Raji (cell line): ENCODE results near the gene GFRA4.

ENCODE experiments used
- POLR2A ChIP-seq: IDR thresholded peaks from 2 replicates; pipeline ENCODE4 v1.6.1; 2011; ENCODE audit warnings: low read depth, low read length, control low read depth; ENCODE audit not compliant: insufficient read depth

GFRA4 gene

GRCh38 chr20:3670511-3670910 is 7.3 kb upstream of the GFRA4 start:
- TF ChIP-seq POLR2A: no peak

- no peak for TF ChIP-seq POLR2A
Observed at GRCh38 chr20:3669710-3670367, 6.6 kb upstream of the GFRA4 start.

- TF ChIP-seq POLR2A: no peak
Observed at GRCh38 chr20:3667434-3668037, 4.3 kb upstream of the GFRA4 start.

GRCh38 chr20:3663858-3664257 is 659 bp upstream of the GFRA4 start:
- no peak for TF ChIP-seq POLR2A

GRCh38 chr20:3661814-3662665 is 1.2 kb downstream of the GFRA4 start:
- TF ChIP-seq POLR2A: no peak

GRCh38 chr20:3661060-3661813 is 2.0 kb downstream of the GFRA4 start:
- TF ChIP-seq POLR2A: no peak

GRCh38 chr20:3660262-3661059 is 2.7 kb downstream of the GFRA4 start:
- no peak for TF ChIP-seq POLR2A

GRCh38 chr20:3659492-3660261 is 3.5 kb downstream of the GFRA4 start:
- TF ChIP-seq POLR2A: no peak

GRCh38 chr20:3658716-3659491 is 4.3 kb downstream of the GFRA4 start:
- no peak for TF ChIP-seq POLR2A

GRCh38 chr20:3658019-3658715 is 5.0 kb downstream of the GFRA4 start:
- TF ChIP-seq POLR2A: no peak

GRCh38 chr20:3655131-3655405 is 8.1 kb downstream of the GFRA4 start:
- TF ChIP-seq POLR2A: no peak

- no peak for TF ChIP-seq POLR2A
Observed at GRCh38 chr20:3654326-3655130, 8.7 kb downstream of the GFRA4 start.

- TF ChIP-seq POLR2A: no peak
Observed at GRCh38 chr20:3653921-3654320, 9.3 kb downstream of the GFRA4 start.
